Activated T-cell treated with anti-CD3 and anti-CD28 coated beads, Interleukin-2, amount 50 U/mL, for 4 hours (primary cell): ENCODE results near the gene ZNF180. TPM values are rescaled to one million over a fixed set of nuclear protein-coding genes. Genes with fewer than 3 reads are reported as not detected.
"Not testable (repeated sequence)": the region's sequence is repeated elsewhere in the genome, so short reads cannot be mapped to it uniquely, and the experiment has no call there.

ENCODE experiments used
- ATAC-seq, 2 donors: fragments of 200-7000 bp; cut with Tn5 transposase; one replicate each; pipeline ENCODE4 v1.10.0; 2021
- DNase-seq: peaks from one replicate; pipeline ENCODE4 v3.0.0-alpha.2; 2020
- H3K27me3 Mint-ChIP-seq: one replicate; pipeline ENCODE4 v1.8.0; 2021; ENCODE audit warnings: low read depth, mixed read lengths
- H3K36me3 Mint-ChIP-seq: one replicate; pipeline ENCODE4 v1.8.0; 2022; ENCODE audit warnings: mixed read lengths; ENCODE audit not compliant: insufficient read depth
- H3K4me1 Mint-ChIP-seq: one replicate; pipeline ENCODE4 v1.8.0; 2021; ENCODE audit warnings: low read depth, mixed read lengths
- H3K4me3 Mint-ChIP-seq: one replicate; pipeline ENCODE4 v1.8.0; 2021; ENCODE audit warnings: mild to moderate bottlenecking, moderate library complexity, mixed read lengths
- H3K9me3 Mint-ChIP-seq: one replicate; pipeline ENCODE4 v1.8.0; 2021; ENCODE audit warnings: mixed read lengths
- total RNA-seq, 3 donors: library from RNA; stranded (reverse); gene quantifications; one replicate each; pipeline ENCODE4 v1.2.1, GENCODE V29; 2021

The ZNF180 gene
- total RNA-seq, result 1 to 10 TPM; 6.5 to 9.3 (median 7.4) TPM

- DNase-seq (peak; percentile 94), ATAC-seq (peak; percentile 90 to 92)
- Mint-ChIP-seq H3K9me3 (peaks cover 58% of the 10 kb centered on the region), H3K4me1 (peaks cover 29% of the 10 kb centered on the region), H3K36me3 (peaks cover 47% of the 10 kb centered on the region), H3K27me3 (peaks cover 12% of the 10 kb centered on the region), H3K4me3 (peak within 1 kb of the TSS; percentile 93)
Observed at GRCh38 chr19:44499962-44500949, at the start of gene ZNF180. ZNF180 (minus strand) TSS chr19:44500522; CDS start chr19:44497334, 3,188 bp downstream.

- H3K4me3 Mint-ChIP-seq, result no peak overlapping the region
- no peak for ATAC-seq
- DNase-seq, result no peak
- H3K9me3 Mint-ChIP-seq, result peaks cover 21% of the 10 kb centered on the region
- H3K36me3 Mint-ChIP-seq, result no peaks in the 10 kb centered on the region
- peaks cover 8% of the 10 kb centered on the region for H3K27me3 Mint-ChIP-seq
- H3K4me1 Mint-ChIP-seq, result no peaks in the 10 kb centered on the region
Observed at GRCh38 chr19:44549507-44549906, 49.2 kb upstream of the ZNF180 start.

GRCh38 chr19:44548736-44549135 is 48.4 kb upstream of the ZNF180 start:
- Mint-ChIP-seq H3K4me3 (no peak overlapping the region), H3K36me3 (no peaks in the 10 kb centered on the region), H3K9me3 (peaks cover 26% of the 10 kb centered on the region), H3K27me3 (peaks cover 10% of the 10 kb centered on the region), H3K4me1 (no peaks in the 10 kb centered on the region)
- DNase-seq, result no peak
- ATAC-seq, result no peak

- Mint-ChIP-seq H3K4me3 (no peak overlapping the region), H3K27me3 (peaks cover 15% of the 10 kb centered on the region), H3K9me3 (peaks cover 18% of the 10 kb centered on the region), H3K36me3 (no peaks in the 10 kb centered on the region), H3K4me1 (no peaks in the 10 kb centered on the region)
- DNase-seq (no peak), ATAC-seq (no peak)
Observed at GRCh38 chr19:44544031-44544430, 43.7 kb upstream of the ZNF180 start.

- Mint-ChIP-seq H3K4me3 (no peak overlapping the region), H3K4me1 (no peaks in the 10 kb centered on the region), H3K36me3 (no peaks in the 10 kb centered on the region), H3K27me3 (peaks cover 16% of the 10 kb centered on the region), H3K9me3 (peaks cover 18% of the 10 kb centered on the region)
- DNase-seq (no peak), ATAC-seq (no peak)
Observed at GRCh38 chr19:44542671-44543070, 42.3 kb upstream of the ZNF180 start.

GRCh38 chr19:44540736-44541135 is 40.4 kb upstream of the ZNF180 start:
- ATAC-seq, result no peak
- H3K4me3 Mint-ChIP-seq, result no peak overlapping the region
- DNase-seq, result no peak
- no peaks in the 10 kb centered on the region for H3K4me1 Mint-ChIP-seq
- H3K36me3 Mint-ChIP-seq, result no peaks in the 10 kb centered on the region
- H3K27me3 Mint-ChIP-seq, result peaks cover 16% of the 10 kb centered on the region
- H3K9me3 Mint-ChIP-seq, result peaks cover 20% of the 10 kb centered on the region

GRCh38 chr19:44539991-44540390 is 39.7 kb upstream of the ZNF180 start:
- DNase-seq (no peak), ATAC-seq (no peak)
- Mint-ChIP-seq H3K4me1 (no peaks in the 10 kb centered on the region), H3K27me3 (peaks cover 16% of the 10 kb centered on the region), H3K4me3 (no peak overlapping the region), H3K9me3 (peaks cover 27% of the 10 kb centered on the region), H3K36me3 (no peaks in the 10 kb centered on the region)

GRCh38 chr19:44539236-44539826 is 39.0 kb upstream of the ZNF180 start:
- H3K9me3 Mint-ChIP-seq, result peaks cover 25% of the 10 kb centered on the region
- ATAC-seq (no peak), DNase-seq (no peak)
- H3K4me3 Mint-ChIP-seq, result no peak overlapping the region
- H3K27me3 Mint-ChIP-seq, result peaks cover 17% of the 10 kb centered on the region
- no peaks in the 10 kb centered on the region for H3K4me1 Mint-ChIP-seq
- no peaks in the 10 kb centered on the region for H3K36me3 Mint-ChIP-seq

GRCh38 chr19:44535361-44535760 is 35.0 kb upstream of the ZNF180 start:
- not testable (repeated sequence) for H3K36me3 Mint-ChIP-seq, DNase-seq, H3K4me3 Mint-ChIP-seq, ATAC-seq, H3K4me1 Mint-ChIP-seq
- H3K9me3 Mint-ChIP-seq, result peaks cover 23% of the 10 kb centered on the region
- H3K27me3 Mint-ChIP-seq, result peaks cover 20% of the 10 kb centered on the region

- H3K4me1 Mint-ChIP-seq, result no peaks in the 10 kb centered on the region
- peaks cover 22% of the 10 kb centered on the region for H3K9me3 Mint-ChIP-seq
- H3K4me3 Mint-ChIP-seq, result no peak overlapping the region
- ATAC-seq (no peak), DNase-seq (no peak)
- H3K36me3 Mint-ChIP-seq, result no peaks in the 10 kb centered on the region
- H3K27me3 Mint-ChIP-seq, result peaks cover 20% of the 10 kb centered on the region
Observed at GRCh38 chr19:44532819-44533218, 32.5 kb upstream of the ZNF180 start.

- peaks cover 15% of the 10 kb centered on the region for H3K9me3 Mint-ChIP-seq
- DNase-seq (no peak), ATAC-seq (no peak)
- H3K4me3 Mint-ChIP-seq, result no peak overlapping the region
- H3K4me1 Mint-ChIP-seq, result no peaks in the 10 kb centered on the region
- H3K27me3 Mint-ChIP-seq, result peaks cover 20% of the 10 kb centered on the region
- H3K36me3 Mint-ChIP-seq, result no peaks in the 10 kb centered on the region
Observed at GRCh38 chr19:44530777-44531176, 30.5 kb upstream of the ZNF180 start.

- H3K9me3 Mint-ChIP-seq, result peaks cover 7% of the 10 kb centered on the region
- H3K4me1 Mint-ChIP-seq, result no peaks in the 10 kb centered on the region
- ATAC-seq, result no peak
- no peak within 1 kb of the TSS for H3K4me3 Mint-ChIP-seq
- H3K27me3 Mint-ChIP-seq, result peaks cover 21% of the 10 kb centered on the region
- H3K36me3 Mint-ChIP-seq, result no peaks in the 10 kb centered on the region
- DNase-seq, result no peak
Observed at GRCh38 chr19:44529536-44529935, 29.2 kb upstream of the ZNF180 start, which contains the start of gene CEACAM20. CEACAM20 (minus strand) TSS chr19:44529675; CDS start chr19:44529509, 166 bp downstream.

- peaks cover 16% of the 10 kb centered on the region for H3K27me3 Mint-ChIP-seq
- no peaks in the 10 kb centered on the region for H3K36me3 Mint-ChIP-seq
- H3K4me3 Mint-ChIP-seq, result no peak overlapping the region
- DNase-seq (no peak), ATAC-seq (no peak)
- no peaks in the 10 kb centered on the region for H3K4me1 Mint-ChIP-seq
- peaks cover 9% of the 10 kb centered on the region for H3K9me3 Mint-ChIP-seq
Observed at GRCh38 chr19:44527554-44527953, 27.2 kb upstream of the ZNF180 start.

GRCh38 chr19:44525721-44526430 is 25.6 kb upstream of the ZNF180 start:
- H3K27me3 Mint-ChIP-seq, result peaks cover 10% of the 10 kb centered on the region
- DNase-seq, result no peak
- H3K9me3 Mint-ChIP-seq, result peaks cover 9% of the 10 kb centered on the region
- H3K4me3 Mint-ChIP-seq, result no peak overlapping the region
- no peaks in the 10 kb centered on the region for H3K36me3 Mint-ChIP-seq
- no peaks in the 10 kb centered on the region for H3K4me1 Mint-ChIP-seq
- ATAC-seq, result no peak
